HFF-Myc (cell line): ENCODE results near the gene GRID1.

Experiments
- DNase-seq: peaks from one replicate; pipeline ENCODE4 v3.0.0-alpha.2; 2011; ENCODE audit warnings: low read depth; ENCODE audit errors: extremely low read depth
- H3K4me3 ChIP-seq: replicated peaks from 2 replicates; pipeline ENCODE4 v1.5.1; 2011; ENCODE audit warnings: low read depth, mild to moderate bottlenecking, control low read depth, low read length
- CTCF ChIP-seq: IDR thresholded peaks from 2 replicates; pipeline ENCODE4 v1.5.1; 2012; ENCODE audit warnings: mild to moderate bottlenecking, low read depth, low read length, control low read depth; ENCODE audit errors: missing control alignments

The GRID1 gene

GRCh38 chr10:86230557-86231180 is 135.9 kb downstream of the GRID1 start:
- no peak for DNase-seq
- TF ChIP-seq CTCF: no peak
- no peak overlapping the region for H3K4me3 ChIP-seq

GRCh38 chr10:86229811-86230556 is 136.6 kb downstream of the GRID1 start:
- no peak overlapping the region for H3K4me3 ChIP-seq
- TF ChIP-seq CTCF: no peak
- no peak for DNase-seq

- TF ChIP-seq CTCF: no peak
- H3K4me3 ChIP-seq: no peak overlapping the region
- DNase-seq: no peak
These were observed 137.2 kb downstream of the GRID1 start for GRCh38 chr10:86229376-86229775.

GRCh38 chr10:86227501-86228258 is 138.9 kb downstream of the GRID1 start:
- H3K4me3 ChIP-seq: no peak overlapping the region
- TF ChIP-seq CTCF: no peak
- no peak for DNase-seq

- no peak for TF ChIP-seq CTCF
- no peak overlapping the region for H3K4me3 ChIP-seq
- no peak for DNase-seq
These were observed 139.8 kb downstream of the GRID1 start for GRCh38 chr10:86226781-86227201.

GRCh38 chr10:86226016-86226415 is 140.6 kb downstream of the GRID1 start:
- no peak for DNase-seq
- H3K4me3 ChIP-seq: no peak overlapping the region
- no peak for TF ChIP-seq CTCF
